T-helper 2 cell treated with Interferon-gamma antibody and Interleukin-4, amounts not matched to agents 100 ng/mL and 5 ng/mL, for 36 hours (primary cell): Measurements from ENCODE around the gene RNF112. TPM values are rescaled to one million over a fixed set of nuclear protein-coding genes. Genes with fewer than 3 reads are reported as not detected.

Source experiments
- intact Hi-C: fragments of 100-400 bp; cut with micrococcal nuclease; formaldehyde crosslinking; loops from one replicate; pipeline ENCODE4 v1.15.1; 2023
- total RNA-seq: library from RNA; stranded (reverse); gene quantifications from 2 replicates; pipeline ENCODE4 v1.2.3, GENCODE V29; 2022

RNF112 gene
- total RNA-seq, 1 donor from 2014 or later, result 0.27 TPM

- intact Hi-C loops, result loop anchor here (10.0 kb wide), 2 partner anchors 492 to 1058 kb away; partner anchors contain the start of genes SMCR8, TOP3A and ULK2
These were observed 38.6 kb upstream of the RNF112 start for GRCh38 chr17:19372439-19372838.

- intact Hi-C loops, result loop anchor here (10.0 kb wide), 2 partner anchors 492 to 1058 kb away; partner anchors contain the start of genes SMCR8, TOP3A and ULK2
These were observed 38.0 kb upstream of the RNF112 start for GRCh38 chr17:19372866-19373504.

DNA sequence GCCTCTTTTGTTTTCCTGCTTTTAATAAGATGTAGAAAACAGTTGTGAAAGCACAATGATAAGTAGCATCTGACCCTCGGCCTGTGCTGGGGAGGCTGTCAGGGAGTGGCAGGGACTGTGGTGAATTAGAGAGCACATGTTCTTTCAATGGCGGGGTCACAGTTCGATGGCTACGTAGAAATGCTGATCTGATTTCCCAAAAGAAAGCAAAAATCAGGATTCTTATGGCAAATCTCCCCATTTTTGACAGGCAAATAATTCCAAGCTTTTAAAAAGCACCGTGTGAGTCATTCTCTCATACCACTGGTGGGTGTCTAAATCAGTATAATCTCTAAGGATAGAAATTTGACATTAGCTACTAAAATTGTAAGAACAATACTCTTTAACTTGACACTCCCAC is 36.9 kb upstream of the RNF112 start:
- intact Hi-C loops, result loop anchor here (10.0 kb wide), 2 partner anchors 491 to 1059 kb away; partner anchors contain the start of genes SMCR8, TOP3A and ULK2

DNA sequence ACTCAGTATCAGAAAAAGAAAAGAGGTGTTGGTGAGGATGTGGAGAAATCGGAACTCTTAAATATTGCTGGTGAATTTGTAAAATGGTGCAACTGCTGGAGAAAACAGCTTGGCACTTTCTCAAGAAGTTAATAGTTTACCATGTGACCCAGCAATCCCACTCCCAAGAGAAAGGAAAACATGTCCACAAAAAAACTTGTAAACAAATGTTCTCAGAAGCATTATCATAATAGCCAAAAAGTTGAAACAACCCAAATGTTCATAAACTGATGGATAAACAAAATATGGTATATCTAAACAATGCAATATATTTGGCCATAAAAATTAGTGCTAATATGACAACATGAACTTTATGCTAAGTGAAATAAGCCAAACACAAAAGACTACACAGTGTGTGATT is 35.3 kb upstream of the RNF112 start:
- intact Hi-C loops, result loop anchor here (2.0 to 10.0 kb wide), 5 partner anchors 72 to 1061 kb away; partner anchors contain the start of genes ALDH3A2, SMCR8, TOP3A and ULK2

- intact Hi-C loops, result loop anchor here (2.0 to 10.0 kb wide), 5 partner anchors 70 to 1062 kb away; partner anchors contain the start of genes ALDH3A2, SMCR8, TOP3A and ULK2
These were observed 34.2 kb upstream of the RNF112 start for GRCh38 chr17:19376811-19377210.

DNA sequence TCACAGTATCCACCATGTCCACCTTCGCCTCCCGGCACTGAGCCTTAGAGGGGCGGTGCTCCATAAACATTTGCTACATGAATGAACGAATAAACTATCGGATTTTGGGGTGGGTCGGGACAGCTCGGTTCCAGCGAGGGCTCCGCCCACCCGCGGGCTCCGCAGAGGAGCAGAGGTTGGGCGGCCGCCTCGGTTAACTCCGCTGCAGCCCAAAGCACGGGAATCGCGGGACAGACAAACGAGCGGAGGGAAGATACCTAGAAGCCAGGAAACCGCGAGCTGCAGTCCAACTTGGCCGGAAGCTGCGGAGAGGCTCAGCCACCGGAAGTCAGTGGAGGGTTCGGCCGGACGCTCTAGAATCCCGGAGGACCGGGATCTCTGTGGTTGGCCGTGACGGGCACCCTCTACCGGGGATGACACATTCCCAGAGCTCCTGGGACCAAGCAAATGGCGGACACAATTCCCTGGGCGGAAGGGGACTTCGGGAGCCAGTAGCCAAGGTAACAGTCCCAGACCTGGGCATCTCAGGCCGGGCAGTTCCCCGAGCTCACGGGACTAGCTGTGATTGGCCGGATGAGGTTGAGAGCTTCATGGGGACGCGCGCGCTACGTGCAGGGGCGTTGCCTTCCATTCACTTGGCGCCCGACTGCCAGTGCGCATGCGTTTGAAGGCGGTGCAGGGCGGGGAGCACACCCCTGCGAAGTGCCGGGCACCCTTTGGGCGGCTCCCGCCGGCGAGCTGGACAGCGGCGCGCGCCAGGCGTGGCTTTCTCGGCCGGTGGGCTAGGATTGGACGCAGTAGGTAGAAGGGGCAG is 33.2 kb upstream of the RNF112 start:
- intact Hi-C loops, result loop anchor here (1.0 to 10.0 kb wide), 8 partner anchors 8 to 1063 kb away; partner anchors contain the start of genes ALDH3A2, B9D1, SMCR8 and TOP3A

DNA sequence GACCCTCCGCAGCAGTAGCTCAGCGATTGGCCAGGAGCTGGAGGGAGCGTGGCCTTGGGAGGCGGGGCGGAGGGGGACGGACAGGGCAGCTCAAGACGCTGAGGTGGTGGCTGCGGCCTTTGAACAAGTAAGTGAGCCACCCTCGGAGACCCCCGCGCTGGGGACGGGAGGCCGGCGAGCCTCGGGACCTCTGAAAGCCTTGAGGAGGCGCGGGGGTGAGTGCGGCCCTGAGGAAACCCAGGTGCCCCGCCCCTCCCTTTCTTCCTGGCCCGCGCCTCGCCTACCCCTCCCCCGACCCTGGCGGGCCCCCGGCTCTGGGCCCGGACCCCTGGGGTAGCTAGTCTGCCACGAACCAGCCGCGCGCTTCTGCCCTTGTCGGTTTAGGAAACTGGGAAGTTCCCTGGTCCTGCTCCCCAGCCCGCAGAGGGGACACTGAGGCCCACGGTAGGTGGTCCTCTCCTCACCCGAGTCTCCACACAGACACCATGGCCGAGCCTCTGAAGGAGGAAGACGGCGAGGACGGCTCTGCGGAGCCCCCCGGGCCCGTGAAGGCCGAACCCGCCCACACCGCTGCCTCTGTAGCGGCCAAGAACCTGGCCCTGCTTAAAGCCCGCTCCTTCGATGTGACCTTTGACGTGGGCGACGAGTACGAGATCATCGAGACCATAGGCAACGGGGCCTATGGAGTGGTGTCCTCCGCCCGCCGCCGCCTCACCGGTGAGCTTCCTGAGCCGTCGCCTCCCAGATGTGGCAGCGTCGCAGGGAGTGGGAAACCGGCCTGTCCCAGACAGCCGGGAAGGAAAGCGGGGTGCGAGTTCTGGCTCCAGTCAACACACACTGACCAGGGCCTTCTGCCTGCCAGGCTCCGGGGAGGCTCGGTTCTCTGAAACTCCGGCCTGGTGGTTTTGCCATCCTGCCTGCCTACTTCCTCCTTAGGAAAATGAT is 32.3 kb upstream of the RNF112 start, which contains the start of gene MAPK7:
MAPK7 (plus strand) TSS at position 83 of the 945 bp plus-strand sequence; CDS start at position 486, 403 bp downstream.
- intact Hi-C loops, result loop anchor here (1.0 to 10.0 kb wide), 7 partner anchors 8 to 1064 kb away; partner anchors contain the start of genes ALDH3A2, B9D1, SMCR8 and TOP3A

GRCh38 chr17:19379361-19380065 is 31.5 kb upstream of the RNF112 start:
- intact Hi-C loops, result loop anchor here (5.0 to 10.0 kb wide), 4 partner anchors 68 to 1065 kb away; partner anchors contain the start of genes ALDH3A2, SMCR8, TOP3A and ULK2

- intact Hi-C loops, result no loop called here
These were observed 30.3 kb upstream of the RNF112 start for GRCh38 chr17:19380481-19381301.

DNA sequence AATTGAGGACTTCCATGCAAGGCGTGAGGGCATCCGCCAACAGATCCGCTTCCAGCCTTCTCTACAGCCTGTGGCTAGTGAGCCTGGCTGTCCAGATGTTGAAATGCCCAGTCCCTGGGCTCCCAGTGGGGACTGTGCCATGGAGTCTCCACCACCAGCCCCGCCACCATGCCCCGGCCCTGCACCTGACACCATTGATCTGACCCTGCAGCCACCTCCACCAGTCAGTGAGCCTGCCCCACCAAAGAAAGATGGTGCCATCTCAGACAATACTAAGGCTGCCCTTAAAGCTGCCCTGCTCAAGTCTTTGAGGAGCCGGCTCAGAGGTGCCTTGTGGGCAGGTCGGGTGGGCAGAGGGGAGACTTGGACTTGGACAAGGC is 29.7 kb upstream of the RNF112 start:
- intact Hi-C loops, result no loop called here

- intact Hi-C loops, result no loop called here
These were observed 29.1 kb upstream of the RNF112 start for GRCh38 chr17:19381741-19382444.

- intact Hi-C loops, result no loop called here
These were observed 28.2 kb upstream of the RNF112 start for GRCh38 chr17:19382531-19383444.

DNA sequence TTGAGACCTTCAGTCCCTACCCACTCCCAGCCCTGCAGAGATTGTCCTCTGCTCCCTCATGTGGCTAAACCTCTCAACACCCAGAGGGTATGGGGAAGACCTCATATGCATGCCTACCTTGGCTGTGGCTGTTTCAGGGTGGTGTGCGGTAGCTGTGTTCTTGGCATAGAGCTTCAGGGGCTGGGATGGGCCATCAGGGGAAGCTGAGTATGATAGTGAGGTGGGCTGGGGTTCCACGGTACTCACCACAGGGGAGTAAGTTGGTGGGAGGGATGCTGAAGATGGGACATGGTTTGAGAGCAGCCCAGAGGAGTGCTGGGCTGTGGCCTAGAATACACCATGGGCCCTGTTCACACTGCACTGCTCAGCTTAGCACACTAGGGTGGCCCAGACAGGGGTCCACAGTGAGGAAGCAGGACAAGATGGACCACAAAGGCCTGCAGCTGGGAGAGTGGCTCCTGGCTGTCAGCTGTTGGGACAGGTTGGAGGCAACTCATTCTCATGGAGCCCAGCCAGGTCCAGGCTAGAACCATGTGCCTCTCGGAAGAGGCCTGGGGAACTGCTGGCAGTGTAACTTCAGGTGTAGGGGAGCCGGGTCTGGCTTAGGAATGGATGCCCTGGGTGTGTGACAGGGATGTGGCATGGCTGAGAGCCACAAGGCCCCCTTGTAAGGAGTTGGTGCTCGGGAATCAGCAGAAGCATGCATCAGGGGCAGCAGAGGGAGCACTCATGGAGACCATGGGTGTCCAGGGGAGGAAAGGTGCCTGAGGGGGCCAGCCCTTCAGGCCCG is 27.2 kb upstream of the RNF112 start:
- intact Hi-C loops, result no loop called here

GRCh38 chr17:19384723-19385391 is 26.2 kb upstream of the RNF112 start:
- intact Hi-C loops, result no loop called here

- intact Hi-C loops, result no loop called here
These were observed 25.5 kb upstream of the RNF112 start for GRCh38 chr17:19385521-19385983.
